ENCODE measurements around the gene PLK3.
"Not testable (repeated sequence)": the region's sequence is repeated elsewhere in the genome, so short reads cannot be mapped to it uniquely, and the experiment has no call there.

The PLK3 gene

GRCh38 chr1:44829506-44830384 is 29.6 kb downstream of the PLK3 start:
- no peak for DNase-seq

- no peak for DNase-seq
Measured at GRCh38 chr1:44830900-44831304, 30.7 kb downstream of the PLK3 start.

GRCh38 chr1:44831516-44831915 is 31.3 kb downstream of the PLK3 start:
- DNase-seq = no peak

- no peak for DNase-seq
Measured at GRCh38 chr1:44832056-44832705, 32.0 kb downstream of the PLK3 start.

- DNase-seq = no peak
Measured at GRCh38 chr1:44834328-44834727, 34.2 kb downstream of the PLK3 start.

GRCh38 chr1:44835738-44836675 is 35.8 kb downstream of the PLK3 start:
- DNase-seq = peak; percentile 38

- not testable (repeated sequence) for DNase-seq
Measured at GRCh38 chr1:44838294-44838693, 38.1 kb downstream of the PLK3 start.

GRCh38 chr1:44839576-44839975 is 39.4 kb downstream of the PLK3 start:
- no peak for DNase-seq

- DNase-seq = no peak
Measured at GRCh38 chr1:44842486-44842861, 42.3 kb downstream of the PLK3 start.

- DNase-seq = peak; percentile 52
Measured at GRCh38 chr1:44842862-44843655, 42.9 kb downstream of the PLK3 start, which contains the start of gene PTCH2. PTCH2 (minus strand) TSS chr1:44843253; CDS start chr1:44842932, 321 bp downstream.

GRCh38 chr1:44846985-44847384 is 46.8 kb downstream of the PLK3 start:
- no peak for DNase-seq

GRCh38 chr1:44847845-44848244 is 47.7 kb downstream of the PLK3 start:
- DNase-seq = no peak

GRCh38 chr1:44848456-44849181 is 48.4 kb downstream of the PLK3 start:
- no peak for DNase-seq

GRCh38 chr1:44849575-44850132 is 49.5 kb downstream of the PLK3 start:
- DNase-seq = no peak

GRCh38 chr1:44851308-44851707 is 51.1 kb downstream of the PLK3 start:
- no peak for DNase-seq

- DNase-seq = no peak
Measured at GRCh38 chr1:44853201-44853600, 53.0 kb downstream of the PLK3 start.

GRCh38 chr1:44854970-44855369 is 54.8 kb downstream of the PLK3 start:
- DNase-seq = no peak
